CD14-positive monocyte (primary cell): Measurements from ENCODE around the gene ITGB6. TPM values are rescaled to one million over a fixed set of nuclear protein-coding genes. Genes with fewer than 3 reads are reported as not detected.

Source experiments
- DNase-seq, 3 donors: peaks; one replicate each; pipeline ENCODE4 v3.0.0-alpha.2; 2011 to 2022
- H2AFZ ChIP-seq: 2 replicates; pipeline ENCODE4 v1.6.0; 2012; ENCODE audit warnings: mild to moderate bottlenecking, low read depth, low read length, inconsistent platforms; ENCODE audit not compliant: insufficient read depth, poor library complexity, severe bottlenecking
- H3K27ac ChIP-seq, 2 donors: 1 replicate in 1 of 2; 2 replicates in 1 of 2; pipeline ENCODE4 v1.5.1; 2012 to 2013; ENCODE audit warnings: low read length in 2 of 2, control low read depth in 1 of 2, inconsistent platforms in 1 of 2, low read depth in 1 of 2, mild to moderate bottlenecking in 1 of 2
- H3K27me3 ChIP-seq, 2 donors: one replicate each; pipeline versions ENCODE4 v1.6.0 to v1.6.1; 2011 to 2013; ENCODE audit warnings: low read length in 2 of 2; ENCODE audit not compliant: control insufficient read depth in 2 of 2, insufficient read depth in 2 of 2
- H3K36me3 ChIP-seq, 2 donors: replicated peaks in 1 of 2; 1 replicate in 1 of 2; 2 replicates in 1 of 2; pipeline versions ENCODE4 v1.5.1 to v1.6.1; 2012 to 2013; ENCODE audit warnings: low read length in 2 of 2, control low read depth in 1 of 2, inconsistent platforms in 1 of 2, mild to moderate bottlenecking in 1 of 2; ENCODE audit not compliant: insufficient read depth in 2 of 2, control insufficient read depth in 1 of 2
- H3K4me1 ChIP-seq, 2 donors: 1 replicate in 1 of 2; 2 replicates in 1 of 2; pipeline versions ENCODE4 v1.5.1 to v1.6.1; 2012 to 2013; ENCODE audit warnings: low read length in 2 of 2, control low read depth in 1 of 2, inconsistent platforms in 1 of 2, mild to moderate bottlenecking in 1 of 2, moderate library complexity in 1 of 2; ENCODE audit not compliant: insufficient read depth in 2 of 2, control insufficient read depth in 1 of 2
- H3K4me2 ChIP-seq: replicated peaks from 2 replicates; pipeline ENCODE3; 2012; ENCODE audit warnings: low read length, moderate library complexity, mild to moderate bottlenecking; ENCODE audit not compliant: poor library complexity, severe bottlenecking; ENCODE audit errors: extremely low read depth
- H3K4me3 ChIP-seq, 3 experiments: fragments of 200-600 bp in 1 of 3; sonication (generic) in 1 of 3; replicated peaks in 1 of 3; 1 replicate in 2 of 3; 2 replicates in 1 of 3; pipeline ENCODE4 v1.5.1; 2011 to 2013; ENCODE audit warnings: low read length in 3 of 3, mild to moderate bottlenecking in 3 of 3, control low read depth in 2 of 3, low read depth in 2 of 3, inconsistent platforms in 1 of 3, moderate library complexity in 1 of 3
- H3K79me2 ChIP-seq: 2 replicates; pipeline ENCODE4 v1.6.0; 2012; ENCODE audit warnings: mild to moderate bottlenecking, control low read depth, inconsistent platforms, low read length, moderate library complexity; ENCODE audit not compliant: insufficient read depth
- H3K9ac ChIP-seq: 2 replicates; pipeline ENCODE4 v1.6.0; 2017; ENCODE audit warnings: low read length, mild to moderate bottlenecking; ENCODE audit not compliant: insufficient read depth, poor library complexity, severe bottlenecking
- H3K9me3 ChIP-seq, 2 donors: replicated peaks in 1 of 2; 1 replicate in 1 of 2; 2 replicates in 1 of 2; pipeline versions ENCODE4 v1.5.1 to v1.6.1; 2012 to 2013; ENCODE audit warnings: low read length in 2 of 2, control low read depth in 1 of 2; ENCODE audit not compliant: control insufficient read depth in 1 of 2, insufficient read depth in 1 of 2
- H4K20me1 ChIP-seq: 2 replicates; pipeline ENCODE4 v1.6.0; 2012; ENCODE audit warnings: mild to moderate bottlenecking, low read length, control low read depth, moderate library complexity; ENCODE audit not compliant: insufficient read depth
- H3K27ac Mint-ChIP-seq, 7 donors: one replicate each; pipeline ENCODE4 v1.8.0; 2020; ENCODE audit warnings: mild to moderate bottlenecking in 7 of 7, mixed read lengths in 7 of 7, moderate library complexity in 6 of 7, inconsistent platforms in 2 of 7
- H3K27me3 Mint-ChIP-seq, 3 donors: one replicate each; pipeline ENCODE4 v1.8.0; 2021 to 2022; ENCODE audit warnings: low read depth in 3 of 3, mild to moderate bottlenecking in 3 of 3, mixed read lengths in 3 of 3, moderate library complexity in 3 of 3, inconsistent platforms in 1 of 3
- H3K36me3 Mint-ChIP-seq, 2 donors: one replicate each; pipeline ENCODE4 v1.8.0; 2020; ENCODE audit warnings: mixed read lengths in 2 of 2, inconsistent platforms in 1 of 2, mild to moderate bottlenecking in 1 of 2
- H3K4me1 Mint-ChIP-seq: one replicate; pipeline ENCODE4 v1.8.0; 2020; ENCODE audit warnings: mild to moderate bottlenecking, mixed read lengths
- H3K4me3 Mint-ChIP-seq, 2 donors: one replicate each; pipeline ENCODE4 v1.8.0; 2020; ENCODE audit warnings: mild to moderate bottlenecking in 2 of 2, mixed read lengths in 2 of 2, moderate library complexity in 1 of 2
- H3K9me3 Mint-ChIP-seq, 7 donors: one replicate each; pipeline ENCODE4 v1.8.0; 2020 to 2022; ENCODE audit warnings: mixed read lengths in 7 of 7, mild to moderate bottlenecking in 6 of 7, moderate library complexity in 6 of 7, inconsistent platforms in 2 of 7
- WGBS: methylation state at CpG from one replicate; pipeline ENCODE4 v1.1.5; 2013; ENCODE audit warnings: missing lambda C conversion rate; ENCODE audit not compliant: insufficient coverage; 5-methylcytosine and 5-hydroxymethylcytosine counted together
- intact Hi-C, 2 donors: fragments of 100-400 bp; cut with micrococcal nuclease; formaldehyde crosslinking; loops; one replicate each; pipeline versions ENCODE4 v1.15.0 to v1.15.1; 2023
- polyA plus RNA-seq, 3 donors: library from polyadenylated mRNA; depleted of rRNA in 1 of 3; unstranded in 2 of 3; stranded (reverse) in 1 of 3; fragments of 300-500 nt in 2 of 3; fragments of >200 nt in 1 of 3; fragmentation: Illumina TruSeq in 2 of 3; gene quantifications; 1 replicate in 2 of 3; 2 replicates in 1 of 3; pipeline ENCODE4 v1.2.3, GENCODE V29; 2012 to 2021
- TF ChIP-seq, protein P1 (sequence below): fragments of 200-600 bp; IDR thresholded peaks from one replicate; pipeline ENCODE4 v1.8.0; 2022; ENCODE audit warnings: antibody characterized with exemption, mild to moderate bottlenecking

The ITGB6 gene
- polyA plus RNA-seq, 3 donors = not detected

DNA sequence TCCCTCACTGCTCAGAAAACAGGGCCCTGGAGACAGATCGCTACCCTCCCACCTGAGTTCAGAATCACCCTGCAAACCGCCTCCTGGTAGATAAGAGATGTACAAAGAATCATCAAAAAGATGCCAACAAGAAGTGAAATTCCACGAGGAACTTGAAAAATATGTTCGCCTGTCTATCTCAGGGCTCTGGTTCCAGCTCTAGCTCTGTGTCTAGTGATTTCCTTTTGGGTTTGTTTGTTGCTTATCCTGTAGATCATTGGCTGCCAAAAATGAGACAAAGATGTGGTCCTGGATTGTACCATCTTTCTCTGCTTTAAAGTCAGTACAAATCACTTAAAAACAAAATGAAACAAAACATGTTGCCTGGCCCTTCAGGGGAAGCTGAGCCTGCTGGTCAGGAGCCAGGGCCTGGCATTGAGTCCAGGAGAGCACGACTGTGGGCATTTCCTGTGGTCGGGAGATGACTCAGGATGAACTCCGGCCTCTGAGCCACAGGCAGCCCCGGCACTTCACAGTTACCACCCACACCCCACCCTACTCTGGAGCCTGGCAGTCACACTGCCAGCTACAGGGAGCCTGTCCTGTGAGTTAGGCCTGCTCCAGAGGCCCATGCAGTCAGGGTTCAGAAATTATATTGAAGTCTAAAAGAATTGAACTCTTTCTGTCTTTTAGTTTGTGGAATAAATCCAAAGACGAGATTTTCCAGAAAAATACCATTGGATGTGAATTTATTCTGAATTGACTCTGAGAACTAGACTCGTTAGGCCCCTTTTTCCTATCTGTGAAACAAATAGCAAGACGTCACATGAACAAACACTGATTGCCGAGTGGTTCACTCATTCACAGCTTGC lies 8.0 kb upstream of the ITGB6 start:
- Mint-ChIP-seq H3K4me3 (peak overlapping the region in 1 of 2 donors; percentile 18), H3K27ac (peak overlapping the region in 5 of 7 donors; percentile 14 to 85 (median 51)), H3K36me3 (no peaks in the 10 kb centered on the region), H3K9me3 (peaks cover 0 to 4% (median 0%) of the 10 kb centered on the region in 7 donors), H3K27me3 (peaks cover 2 to 6% (median 3%) of the 10 kb centered on the region in 3 donors), H3K4me1 (peaks cover 25% of the 10 kb centered on the region)
- Histone ChIP-seq H3K9ac (no peak overlapping the region), H3K4me1 (peaks cover 12 to 17% of the 10 kb centered on the region in 2 donors), H3K27me3 (no peaks in the 10 kb centered on the region), H3K4me2 (peak overlapping the region; percentile 14), H3K4me3 (no peak overlapping the region), H4K20me1 (no peaks in the 10 kb centered on the region), H3K36me3 (no peaks in the 10 kb centered on the region), H2AFZ (peak overlapping the region; percentile 59), H3K79me2 (no peaks in the 10 kb centered on the region), H3K27ac (peak overlapping the region in 1 of 2 donors; percentile 29), H3K9me3 (no peaks in the 10 kb centered on the region)
- peak; percentile 15 to 69 (median 20) for DNase-seq
- intact Hi-C loops = no loop called here
- TF ChIP-seq, protein P1, sequence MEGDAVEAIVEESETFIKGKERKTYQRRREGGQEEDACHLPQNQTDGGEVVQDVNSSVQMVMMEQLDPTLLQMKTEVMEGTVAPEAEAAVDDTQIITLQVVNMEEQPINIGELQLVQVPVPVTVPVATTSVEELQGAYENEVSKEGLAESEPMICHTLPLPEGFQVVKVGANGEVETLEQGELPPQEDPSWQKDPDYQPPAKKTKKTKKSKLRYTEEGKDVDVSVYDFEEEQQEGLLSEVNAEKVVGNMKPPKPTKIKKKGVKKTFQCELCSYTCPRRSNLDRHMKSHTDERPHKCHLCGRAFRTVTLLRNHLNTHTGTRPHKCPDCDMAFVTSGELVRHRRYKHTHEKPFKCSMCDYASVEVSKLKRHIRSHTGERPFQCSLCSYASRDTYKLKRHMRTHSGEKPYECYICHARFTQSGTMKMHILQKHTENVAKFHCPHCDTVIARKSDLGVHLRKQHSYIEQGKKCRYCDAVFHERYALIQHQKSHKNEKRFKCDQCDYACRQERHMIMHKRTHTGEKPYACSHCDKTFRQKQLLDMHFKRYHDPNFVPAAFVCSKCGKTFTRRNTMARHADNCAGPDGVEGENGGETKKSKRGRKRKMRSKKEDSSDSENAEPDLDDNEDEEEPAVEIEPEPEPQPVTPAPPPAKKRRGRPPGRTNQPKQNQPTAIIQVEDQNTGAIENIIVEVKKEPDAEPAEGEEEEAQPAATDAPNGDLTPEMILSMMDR = no peak
- 53% methylated on average over 11 of the region's 12 CpGs for WGBS

DNA sequence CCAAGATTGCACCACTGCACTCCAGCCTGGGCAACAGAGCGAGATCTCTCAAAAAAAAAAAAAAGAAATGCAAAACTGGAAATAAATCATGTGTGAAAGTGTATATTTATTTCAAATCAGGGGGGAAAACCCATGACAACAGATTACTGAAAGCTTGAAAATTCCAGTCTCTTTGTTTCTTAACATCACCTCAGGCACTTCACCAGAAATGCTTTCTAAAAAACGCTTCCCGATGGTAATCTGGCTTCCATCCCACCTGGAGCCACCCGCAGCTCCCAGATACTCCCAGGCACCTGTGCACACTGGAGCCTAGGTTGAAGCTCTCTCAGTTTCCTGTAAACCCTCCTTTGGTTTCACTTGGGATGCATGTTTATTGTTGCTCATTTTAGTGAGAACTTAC lies 7.2 kb upstream of the ITGB6 start:
- no peaks in the 10 kb centered on the region for H4K20me1 ChIP-seq
- H3K9me3 ChIP-seq = no peaks in the 10 kb centered on the region
- Mint-ChIP-seq H3K4me1 (peaks cover 25% of the 10 kb centered on the region), H3K27me3 (peaks cover under 1 to 4% (median 3%) of the 10 kb centered on the region in 3 donors), H3K4me3 (no peak overlapping the region), H3K27ac (no peak overlapping the region), H3K9me3 (peaks cover 0 to 4% (median 0%) of the 10 kb centered on the region in 7 donors), H3K36me3 (no peaks in the 10 kb centered on the region)
- H3K36me3 ChIP-seq = no peaks in the 10 kb centered on the region
- no peak overlapping the region for H2AFZ ChIP-seq
- H3K79me2 ChIP-seq = no peaks in the 10 kb centered on the region
- no peak overlapping the region for H3K27ac ChIP-seq
- DNase-seq = peak in 1 of 3 donors; percentile 7
- no peak overlapping the region for H3K4me2 ChIP-seq
- no peak overlapping the region for H3K4me3 ChIP-seq
- H3K4me1 ChIP-seq = peaks cover 12 to 17% of the 10 kb centered on the region in 2 donors
- WGBS = 81% methylated on average over 2 of the region's 4 CpGs
- H3K9ac ChIP-seq = no peak overlapping the region
- intact Hi-C loops = no loop called here
- no peaks in the 10 kb centered on the region for H3K27me3 ChIP-seq
- TF ChIP-seq, protein P1 = no peak
